Stimulated activated CD8-positive, alpha-beta memory T cell treated with anti-CD3 and anti-CD28 coated beads, Interleukin-7, amount 100 ng/mL, for 1 hour (primary cell): ENCODE results near the gene BORCS5.

ENCODE experiments used
- DNase-seq, 2 donors: peaks; one replicate each; pipeline ENCODE4 v3.0.0-alpha.2; 2020; ENCODE audit warnings: low read depth in 2 of 2

BORCS5 gene

DNA sequence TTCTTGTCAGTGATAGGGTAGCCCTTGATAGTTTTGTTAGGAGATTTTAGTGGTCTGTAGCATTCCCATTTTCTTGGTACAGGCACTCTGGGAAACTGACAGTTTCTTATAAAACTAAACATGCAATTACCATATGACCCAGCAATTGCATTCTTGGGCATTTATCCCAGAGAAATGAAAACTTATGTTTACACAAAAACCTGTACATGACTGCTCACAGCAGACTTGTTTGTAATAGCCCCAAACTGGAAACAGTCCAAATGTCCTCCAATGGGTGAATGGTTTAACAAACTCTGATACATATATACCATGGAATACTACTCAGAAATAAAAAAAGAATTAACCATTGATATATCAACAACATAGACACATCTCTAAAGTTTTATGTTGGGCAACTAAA lies 75.5 kb downstream of the BORCS5 start:
- DNase-seq: no peak

DNA sequence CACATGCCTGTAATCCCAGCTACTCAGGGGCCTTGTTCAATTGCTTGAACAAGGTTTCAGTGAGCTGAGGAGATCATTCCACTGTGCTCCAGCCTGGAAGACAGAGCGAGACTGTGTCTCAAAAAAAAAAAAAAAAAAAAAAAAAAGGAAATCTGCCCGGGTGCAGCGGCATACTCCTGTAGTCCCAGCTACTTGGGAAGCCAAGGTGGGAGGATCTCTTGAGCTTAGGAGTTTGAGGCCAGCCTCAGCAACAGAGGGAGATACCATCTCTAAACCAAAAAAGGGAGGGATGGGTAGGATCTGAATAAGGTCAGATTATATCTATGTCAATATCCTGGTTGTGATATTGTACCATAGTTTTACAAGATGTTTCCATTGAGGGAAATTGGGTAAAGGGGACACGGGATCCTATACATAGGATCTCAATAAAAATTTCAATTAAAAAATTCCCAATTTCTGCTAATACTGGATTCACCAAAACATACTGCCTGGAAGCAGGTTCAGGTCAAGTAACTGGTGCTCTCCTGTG lies 76.4 kb downstream of the BORCS5 start:
- no peak for DNase-seq

DNA sequence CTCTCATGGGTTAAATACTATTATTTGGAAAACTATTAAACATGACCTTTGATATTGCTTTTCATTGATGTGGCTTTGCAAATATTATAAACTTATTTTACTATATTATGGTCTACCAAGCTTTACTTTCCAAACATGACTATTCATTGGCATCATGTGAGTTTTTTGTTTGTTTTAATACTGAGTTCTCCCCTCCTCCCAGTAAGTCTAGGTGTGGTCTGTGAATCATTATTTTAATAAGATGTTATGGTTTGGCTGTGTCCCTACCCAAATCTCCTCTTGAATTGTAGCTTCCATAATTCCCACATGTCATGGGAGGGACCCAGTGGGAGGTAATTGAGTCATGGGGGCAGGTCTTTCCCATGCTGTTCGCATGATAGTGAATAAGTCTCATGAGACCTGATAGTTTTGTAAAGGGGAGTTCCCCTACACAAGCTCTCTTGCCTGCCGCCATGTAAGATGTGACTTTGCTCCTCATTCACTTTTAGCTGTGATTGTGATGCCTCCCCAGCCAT lies 80.0 kb downstream of the BORCS5 start:
- no peak for DNase-seq

DNA sequence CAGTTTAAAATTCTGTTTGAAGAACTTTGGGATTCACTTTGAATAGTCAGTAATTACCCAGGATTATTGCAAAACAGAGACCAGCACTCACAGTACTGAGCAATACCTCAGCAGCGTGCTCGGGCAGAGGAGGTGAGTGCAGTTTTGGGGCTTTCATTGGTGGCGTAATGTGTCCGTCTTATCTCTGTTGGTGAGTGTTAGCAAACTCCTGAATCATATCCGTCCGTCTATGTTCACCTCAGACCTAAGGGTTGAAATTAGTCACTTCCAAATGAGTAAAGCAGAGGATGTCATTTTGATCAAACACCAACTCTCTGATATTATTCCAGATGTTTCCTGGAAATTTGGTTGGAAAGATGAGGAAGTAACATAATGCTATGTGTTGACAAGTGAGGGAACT lies 82.8 kb downstream of the BORCS5 start:
- DNase-seq: peak in 1 of 2 donors; percentile 16

DNA sequence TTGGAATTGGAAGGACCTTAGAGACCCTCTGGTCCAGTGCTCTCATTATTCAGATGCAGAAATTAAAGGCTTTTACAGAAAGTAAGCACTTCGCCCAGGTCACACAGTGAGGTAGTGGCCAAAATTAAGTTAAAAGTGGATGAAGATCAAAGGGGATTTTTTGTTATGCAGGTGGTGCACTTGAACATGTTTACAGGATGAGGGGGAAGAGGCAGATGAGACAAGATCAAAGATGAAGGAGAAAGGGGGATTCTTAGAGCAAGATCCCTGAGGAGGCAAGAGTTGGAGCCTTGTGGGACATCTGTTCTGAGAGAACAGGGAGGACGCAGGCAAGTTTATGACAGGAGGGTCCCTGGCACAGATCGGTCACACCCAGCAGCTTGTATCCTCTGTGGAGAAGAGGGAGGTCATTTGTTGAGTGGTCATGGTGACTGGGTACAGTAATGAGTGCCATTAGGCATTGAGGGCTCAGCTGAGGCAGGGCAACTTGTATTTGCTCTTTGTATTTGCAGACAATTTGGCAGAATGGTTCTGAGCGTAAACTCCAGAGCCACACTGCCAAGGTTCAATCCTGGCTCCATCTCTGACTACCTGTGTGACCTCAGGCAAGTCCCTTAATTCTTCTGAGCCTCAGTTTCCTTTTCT lies 84.0 kb downstream of the BORCS5 start:
- DNase-seq: no peak

DNA sequence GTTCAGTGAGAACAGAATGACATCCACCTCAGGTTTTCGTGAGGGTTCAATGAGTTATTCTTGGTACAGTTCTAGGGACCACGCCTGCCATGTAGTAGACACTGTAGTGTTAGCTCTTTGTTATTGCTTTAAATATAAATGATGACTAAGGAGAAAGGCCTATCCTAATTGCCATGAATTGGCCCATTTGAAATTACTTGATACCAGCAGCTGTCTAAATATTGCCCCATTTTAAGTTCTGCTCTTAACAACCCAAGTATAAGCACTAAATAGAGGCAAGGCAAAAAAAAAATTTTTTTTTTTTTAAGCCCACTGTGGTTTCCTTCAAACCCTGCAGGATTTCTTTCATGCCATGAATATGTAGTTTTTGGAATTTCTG lies 84.5 kb downstream of the BORCS5 start:
- DNase-seq: no peak

DNA sequence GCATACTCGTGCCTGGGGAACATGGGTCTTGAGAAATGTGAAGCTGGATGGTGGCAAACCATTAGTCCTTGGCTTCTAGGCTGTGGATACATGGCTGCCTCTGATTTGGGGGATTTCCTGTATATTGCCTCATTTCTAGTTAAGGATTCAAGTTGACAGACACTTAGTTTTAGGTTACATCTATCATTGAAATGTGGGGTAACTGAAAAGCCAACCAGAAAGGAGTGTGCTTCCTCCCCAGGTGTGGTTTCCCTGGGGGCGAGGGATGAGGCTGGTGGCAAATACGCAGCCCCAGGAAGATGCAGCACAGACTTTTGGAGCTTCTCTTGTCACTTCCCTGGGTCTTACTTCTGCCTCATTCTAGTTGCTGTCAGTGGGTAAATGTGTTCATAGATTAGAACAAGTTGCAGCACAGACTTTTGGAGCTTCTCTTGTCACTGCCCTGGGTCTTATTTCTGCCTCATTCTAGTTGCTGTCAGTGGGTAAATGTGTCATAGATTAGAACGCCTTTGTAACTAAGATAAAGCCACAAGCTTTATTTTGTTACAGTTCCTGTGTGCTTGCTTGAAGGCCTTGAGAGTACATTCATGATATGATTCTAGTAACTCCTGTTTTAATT lies 85.1 kb downstream of the BORCS5 start:
- peak; percentile 14 to 21 for DNase-seq

DNA sequence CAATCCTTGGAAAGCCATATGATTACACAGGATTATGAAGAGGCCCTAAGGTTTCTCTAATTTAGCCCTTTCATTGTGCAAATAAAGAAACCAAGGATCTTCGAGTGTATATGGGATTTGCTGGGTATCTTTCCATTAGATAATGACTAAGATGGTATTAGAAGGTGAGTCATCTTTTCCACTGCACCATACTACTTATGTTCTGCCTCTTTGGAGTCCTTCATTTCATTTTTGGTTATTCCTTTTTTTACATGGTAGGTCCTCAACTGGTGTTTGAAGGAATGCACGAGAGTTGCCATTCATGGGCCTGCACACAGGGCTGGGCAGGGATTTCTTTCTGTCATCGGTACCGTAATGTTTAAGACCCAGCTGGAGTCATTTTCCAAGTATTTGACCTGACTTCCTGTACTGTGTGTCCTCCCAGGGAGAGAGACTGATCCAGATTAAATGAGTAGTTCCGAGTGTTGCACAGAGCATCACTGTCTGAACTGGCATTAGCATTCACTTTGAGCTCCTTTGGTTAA lies 85.7 kb downstream of the BORCS5 start:
- no peak for DNase-seq

DNA sequence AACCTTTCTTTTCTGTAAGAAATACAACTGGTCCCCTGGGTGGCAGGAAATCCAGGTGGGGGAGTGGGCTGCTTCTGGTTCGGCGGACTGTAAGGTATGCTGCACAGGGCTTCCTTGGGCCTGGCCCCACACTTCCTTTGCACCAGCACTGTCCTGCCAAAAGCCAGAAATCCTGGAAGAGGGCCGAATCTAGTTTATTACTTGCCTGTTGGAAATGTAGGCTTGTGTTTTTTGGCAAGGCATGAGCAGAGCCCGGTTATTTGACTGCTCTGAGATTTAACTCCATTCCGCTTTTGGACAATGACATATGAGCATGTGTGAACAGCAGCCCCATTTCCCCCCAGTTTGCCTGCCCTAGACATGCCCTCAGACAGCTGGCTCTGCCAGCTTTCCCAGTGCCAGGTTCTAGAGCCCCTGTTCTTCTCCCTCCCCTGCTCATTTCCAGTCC lies 86.6 kb downstream of the BORCS5 start:
- DNase-seq: no peak

DNA sequence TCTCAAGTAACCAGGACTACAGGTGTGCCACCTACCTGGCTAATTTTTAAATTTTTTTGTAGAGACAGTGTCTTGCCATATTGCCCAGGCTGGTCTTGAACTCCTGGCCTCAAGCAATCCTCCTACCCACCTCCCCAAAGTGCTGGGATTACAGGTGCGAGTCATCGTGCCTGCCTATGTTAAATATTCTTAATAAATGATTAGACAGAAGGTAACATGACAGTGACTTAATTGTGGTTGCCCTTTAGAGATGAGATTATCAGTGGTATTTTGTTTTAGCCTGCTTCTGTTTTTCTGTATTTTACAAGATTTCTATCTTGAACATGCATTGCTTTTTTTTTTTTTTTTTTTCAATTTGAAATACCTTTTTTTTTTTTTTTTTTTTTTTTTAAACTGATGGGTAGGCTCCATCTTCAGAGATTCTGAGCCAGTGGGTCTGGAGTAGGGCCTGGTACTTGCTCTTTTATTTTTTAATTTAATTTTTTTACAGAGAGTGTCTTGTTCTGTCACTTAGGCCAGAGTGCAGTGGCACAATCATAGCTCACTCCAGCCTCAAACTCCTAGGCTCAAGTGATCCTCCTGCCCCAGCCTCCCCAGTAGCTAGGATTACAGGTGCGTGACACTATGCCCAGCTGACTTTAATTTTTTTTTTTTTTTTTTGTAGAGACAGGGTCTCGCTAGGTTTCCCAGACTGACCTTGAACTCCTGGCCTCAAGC lies 88.4 kb downstream of the BORCS5 start:
- DNase-seq: no peak

DNA sequence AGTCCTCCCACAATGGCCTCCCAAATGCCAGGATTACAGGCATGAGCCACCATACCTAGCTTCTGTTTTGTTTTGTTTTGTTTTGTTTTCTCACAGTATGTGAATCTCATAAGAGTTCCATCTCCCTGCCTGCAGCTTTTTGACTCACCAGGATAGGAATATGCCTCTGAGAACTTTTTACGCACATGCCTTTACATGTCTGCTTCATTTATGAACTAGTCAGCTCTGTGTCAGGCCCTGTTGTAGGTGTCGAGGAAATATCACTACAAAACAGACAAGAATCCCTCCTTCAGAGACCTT lies 89.0 kb downstream of the BORCS5 start:
- DNase-seq: no peak

DNA sequence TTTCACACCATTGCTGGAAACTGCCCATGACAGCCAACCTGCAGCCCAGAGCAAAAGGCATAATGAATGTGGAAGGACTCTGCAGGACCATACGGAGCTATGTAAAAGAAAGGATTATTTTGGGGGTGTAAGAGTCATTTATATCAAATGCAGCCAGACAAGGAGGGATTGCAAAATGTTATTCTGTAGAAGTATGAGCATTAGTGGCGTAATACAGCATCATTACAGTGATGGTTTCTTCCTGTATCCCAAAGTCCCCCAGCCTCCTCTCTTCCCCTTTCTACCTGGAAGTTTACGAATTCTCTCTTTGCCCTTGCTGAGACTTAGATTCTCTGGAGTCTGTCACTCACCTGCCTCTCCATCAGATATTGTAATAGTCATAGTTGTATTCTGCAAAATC lies 89.9 kb downstream of the BORCS5 start:
- no peak for DNase-seq

DNA sequence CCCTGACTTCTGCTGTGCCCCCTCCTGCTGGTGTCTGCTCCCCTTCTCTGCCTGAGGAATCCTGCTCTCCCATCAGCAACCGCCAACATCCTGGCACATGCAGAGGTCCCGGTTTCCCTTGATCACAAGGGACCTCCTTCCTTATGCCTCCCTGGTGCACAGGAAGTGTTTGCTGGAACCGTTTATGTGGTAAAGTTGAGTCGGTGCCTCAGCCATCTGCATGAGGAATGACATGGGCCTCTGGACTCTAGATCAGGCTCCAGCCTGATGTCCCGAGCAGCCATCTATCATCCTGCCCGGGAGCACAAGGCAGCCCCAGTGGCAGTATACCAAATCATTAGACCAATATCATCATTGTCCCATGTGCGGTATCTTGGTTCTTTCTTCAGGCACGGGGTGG lies 90.4 kb downstream of the BORCS5 start:
- DNase-seq: no peak

DNA sequence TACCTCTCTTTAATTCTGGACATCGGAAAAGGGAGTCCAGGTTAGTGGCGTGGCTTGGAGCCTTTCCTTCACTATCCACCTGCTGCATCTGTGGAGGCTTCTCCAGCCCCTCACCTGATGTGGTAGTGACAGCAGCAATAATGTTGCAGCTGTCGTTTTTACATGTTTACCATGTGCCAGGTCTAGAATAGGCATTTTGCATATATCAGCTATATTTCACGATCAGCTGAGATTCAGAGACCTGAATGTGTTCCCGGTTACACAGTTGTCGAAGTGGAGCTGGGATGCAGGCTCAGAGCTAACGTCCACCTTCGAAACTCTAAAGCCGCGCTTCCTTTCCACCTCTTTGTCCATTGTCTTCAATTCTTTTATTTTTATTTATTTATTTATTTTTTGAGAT lies 91.0 kb downstream of the BORCS5 start:
- DNase-seq: no peak

DNA sequence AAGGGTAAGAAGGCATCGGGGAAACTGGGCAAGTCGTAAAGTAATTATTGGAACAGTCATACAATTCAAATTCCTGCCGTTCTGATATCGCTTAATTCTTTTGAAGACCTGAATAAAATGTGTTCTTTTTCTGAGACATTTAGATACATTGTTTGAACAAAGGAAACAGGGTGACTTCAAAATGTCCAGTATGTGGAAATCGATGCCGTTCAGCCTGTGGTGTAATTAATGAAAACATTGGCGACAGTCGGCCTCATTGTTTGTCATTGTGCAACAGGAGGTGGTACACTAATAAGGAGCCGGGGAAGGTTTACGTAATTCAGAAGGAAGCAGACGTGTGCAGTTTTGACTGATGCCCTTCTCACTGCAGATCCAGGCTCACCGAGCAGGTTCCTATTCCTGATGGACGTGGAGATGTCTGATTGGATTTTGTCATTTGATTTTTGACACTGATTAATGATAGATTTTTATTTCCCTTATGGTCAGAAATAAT lies 92.7 kb downstream of the BORCS5 start:
- DNase-seq: no peak

DNA sequence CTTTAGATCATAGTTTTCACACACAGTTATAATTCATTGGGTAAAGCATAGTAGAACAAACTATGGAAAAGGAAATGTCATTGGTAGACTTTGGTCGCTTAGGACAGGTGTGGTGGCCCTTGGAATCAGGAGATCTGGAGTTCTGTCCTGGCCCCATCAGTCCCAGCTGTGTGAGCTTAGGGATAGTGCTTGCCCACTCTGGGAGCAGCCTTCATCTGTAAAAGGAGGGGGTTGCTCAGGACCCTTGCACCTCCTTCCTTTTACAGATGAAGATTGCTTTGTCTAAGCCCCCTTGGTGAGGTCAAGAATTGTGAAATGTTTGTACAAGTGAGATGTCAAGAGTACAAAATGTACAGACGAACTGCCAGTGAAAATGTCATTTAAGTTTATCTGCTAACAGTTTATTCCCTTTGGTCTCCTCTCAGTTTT lies 93.2 kb downstream of the BORCS5 start:
- DNase-seq: no peak

DNA sequence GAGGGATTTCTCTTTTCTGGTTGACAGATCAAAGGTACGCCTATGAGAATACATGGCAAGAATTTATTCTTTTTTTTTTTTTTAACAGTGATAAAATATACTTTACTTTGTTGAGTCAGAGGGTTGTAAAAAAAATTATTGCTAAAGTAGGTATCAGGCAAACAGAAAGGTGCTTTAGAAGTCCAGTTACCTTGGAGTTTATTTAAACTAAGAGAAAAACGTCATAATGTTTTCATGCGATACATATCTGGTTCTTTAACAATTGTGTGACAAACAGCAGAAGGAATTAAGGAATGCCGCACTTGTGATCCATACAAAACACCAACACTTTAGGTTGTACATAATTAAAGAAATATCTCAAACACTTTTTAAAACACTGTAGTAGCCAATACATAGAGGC lies 94.2 kb downstream of the BORCS5 start:
- DNase-seq: no peak

DNA sequence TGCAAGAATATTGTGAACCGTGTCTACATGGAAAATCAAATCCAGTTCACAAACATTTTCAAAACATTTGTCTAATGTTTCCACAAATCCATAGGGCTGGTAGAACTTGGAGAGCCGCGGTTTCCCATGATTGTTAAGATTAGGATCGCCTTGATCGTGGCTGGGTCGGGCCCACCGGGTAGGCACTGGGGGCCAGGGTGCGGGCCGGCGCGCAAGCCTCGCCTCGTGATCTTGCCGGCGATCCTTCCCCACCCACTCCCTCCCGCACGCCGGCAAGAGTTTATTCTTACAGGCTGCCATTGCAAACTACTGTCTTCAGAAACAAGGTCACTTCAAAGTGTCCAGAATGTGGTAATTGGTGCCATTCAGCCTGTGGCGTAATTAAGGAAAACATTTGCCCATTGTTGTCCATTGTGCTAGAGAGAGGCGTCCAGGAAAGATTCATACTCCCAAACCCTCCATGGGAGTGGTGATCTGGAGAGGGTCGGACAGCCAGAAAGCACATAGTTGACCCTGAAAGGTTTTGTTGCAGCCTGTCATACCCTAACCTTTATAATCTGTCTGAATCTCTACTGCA lies 95.5 kb downstream of the BORCS5 start:
- DNase-seq: no peak

DNA sequence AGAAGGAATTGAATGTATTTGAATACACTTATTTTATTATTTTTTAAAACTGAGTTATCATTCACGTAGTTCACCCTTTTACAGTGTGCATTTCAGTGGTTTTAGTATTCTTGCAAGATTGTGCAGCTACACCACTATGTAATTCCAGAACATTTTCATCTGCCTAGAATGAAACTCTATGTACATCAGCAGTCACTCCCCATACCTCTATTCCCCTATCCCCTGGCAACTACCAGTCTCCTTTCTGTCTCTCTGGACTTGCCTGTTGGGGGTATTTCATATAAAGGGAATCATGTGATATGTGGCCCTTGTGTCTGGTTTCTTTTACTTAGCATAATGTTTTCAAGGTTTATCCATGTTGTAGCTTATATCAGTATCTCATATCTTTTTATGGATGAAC lies 96.8 kb downstream of the BORCS5 start:
- no peak for DNase-seq

DNA sequence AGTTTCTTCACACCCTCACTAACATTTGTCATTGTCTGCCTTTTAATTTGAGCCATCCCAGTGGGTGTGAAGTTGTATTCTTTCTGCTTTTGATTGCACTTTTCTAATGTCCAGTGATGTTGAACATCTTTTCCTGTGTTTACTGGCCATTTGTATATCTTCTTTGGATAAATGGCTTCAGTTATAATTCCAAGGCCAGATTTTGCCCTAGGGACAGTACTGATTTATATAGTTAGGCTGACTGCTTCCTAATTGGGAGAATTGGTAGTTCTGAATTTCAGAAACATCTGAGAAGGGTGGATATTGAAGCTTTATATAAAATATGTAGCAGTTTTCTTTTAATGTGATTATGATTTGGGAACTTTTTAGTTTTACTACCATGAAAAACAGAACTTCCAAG lies 97.4 kb downstream of the BORCS5 start:
- DNase-seq: no peak

DNA sequence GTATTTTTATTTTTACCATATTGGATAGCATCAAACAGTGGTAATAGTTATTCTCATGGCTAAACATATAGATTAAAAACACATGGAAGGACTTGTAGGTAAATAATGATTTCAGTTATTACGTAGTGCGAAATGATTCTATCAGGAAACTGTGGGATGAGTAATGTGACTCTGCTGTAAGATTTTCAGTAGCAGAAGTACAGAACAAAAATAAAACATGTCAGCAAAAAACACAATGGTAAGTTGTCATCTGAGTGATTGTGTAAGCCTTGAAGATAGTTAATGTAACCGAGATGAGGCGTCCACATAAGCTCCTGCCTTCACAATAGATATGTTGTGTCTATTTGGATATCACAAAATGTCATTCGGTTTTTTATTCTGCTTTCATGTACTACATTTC lies 99.8 kb downstream of the BORCS5 start:
- DNase-seq: no peak
